Left kidney (tissue), 2 donors: ENCODE data around the gene INPP5E. TPM values are rescaled to one million over a fixed set of nuclear protein-coding genes. Genes with fewer than 3 reads are reported as not detected.

Source experiments
- DNase-seq: peaks from one replicate; pipeline ENCODE4 v3.0.0-alpha.2; 2013
- polyA plus RNA-seq: library from polyadenylated mRNA; unstranded; fragments of 120-200 nt; gene quantifications from one replicate; pipeline ENCODE4 v1.2.1, GENCODE V29; 2013; ENCODE audit not compliant: insufficient read length

The INPP5E gene
- polyA plus RNA-seq, 1 donor = 12.6 TPM

- DNase-seq = no peak
These were observed 9.0 kb upstream of the INPP5E start for GRCh38 chr9:136448655-136449054.

- DNase-seq = no peak
These were observed 7.6 kb upstream of the INPP5E start for GRCh38 chr9:136447173-136447778.

- no peak for DNase-seq
These were observed 6.2 kb upstream of the INPP5E start for GRCh38 chr9:136445799-136446198.

- DNase-seq = no peak
These were observed 4.5 kb upstream of the INPP5E start for GRCh38 chr9:136444102-136444501.

- no peak for DNase-seq
These were observed 4.0 kb upstream of the INPP5E start for GRCh38 chr9:136443687-136444086.

- DNase-seq = no peak
These were observed 3.4 kb upstream of the INPP5E start for GRCh38 chr9:136443087-136443486.

- no peak for DNase-seq
These were observed 2.6 kb upstream of the INPP5E start for GRCh38 chr9:136442265-136442664.

- no peak for DNase-seq
These were observed 2.1 kb upstream of the INPP5E start for GRCh38 chr9:136441681-136442245.

GRCh38 chr9:136441191-136441680, 1.6 kb upstream of the INPP5E start:
- no peak for DNase-seq

GRCh38 chr9:136438548-136439480, 831 bp downstream of the INPP5E start:
- DNase-seq = no peak

- DNase-seq = no peak
These were observed 1.7 kb downstream of the INPP5E start for GRCh38 chr9:136437839-136438547.

GRCh38 chr9:136437430-136437829, 2.2 kb downstream of the INPP5E start:
- DNase-seq = no peak

GRCh38 chr9:136436055-136436634, 3.5 kb downstream of the INPP5E start:
- no peak for DNase-seq

GRCh38 chr9:136434580-136435169, 5.0 kb downstream of the INPP5E start:
- no peak for DNase-seq

- no peak for DNase-seq
These were observed 5.6 kb downstream of the INPP5E start for GRCh38 chr9:136433849-136434579.

GRCh38 chr9:136433043-136433715, 6.5 kb downstream of the INPP5E start:
- DNase-seq = no peak

GRCh38 chr9:136432591-136432990, 7.1 kb downstream of the INPP5E start:
- DNase-seq = no peak

- no peak for DNase-seq
These were observed 7.8 kb downstream of the INPP5E start for GRCh38 chr9:136431782-136432350.

GRCh38 chr9:136430588-136431234, 8.9 kb downstream of the INPP5E start:
- no peak for DNase-seq
